HG03108 (cell line): ENCODE results near the gene RAI1.

Source experiments
- ATAC-seq: cut with Tn5 transposase; IDR thresholded peaks from one replicate; pipeline ENCODE4 v1.9.1; 2021; ENCODE audit warnings: moderate library complexity; ENCODE audit not compliant: unreplicated experiment

Gene RAI1

DNA sequence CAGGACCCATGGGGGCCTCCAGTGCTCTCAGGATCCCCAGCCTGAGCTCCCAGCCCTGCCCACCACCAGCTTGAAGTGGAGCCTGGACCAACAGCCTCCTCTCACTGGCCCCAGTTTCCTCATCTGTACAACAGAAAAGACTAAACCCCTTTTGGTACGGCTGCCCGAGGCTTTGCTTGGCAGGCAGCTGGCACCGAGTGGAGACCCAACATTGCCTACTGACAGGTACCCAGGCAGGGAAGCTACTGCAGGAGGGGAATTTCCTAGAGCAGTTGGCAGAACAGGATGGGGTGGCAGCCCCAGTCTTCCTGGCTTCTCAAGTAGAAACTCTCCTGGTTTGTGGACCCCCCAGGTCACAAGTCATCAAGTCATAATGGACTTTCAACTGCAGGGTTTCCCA, 141.4 kb downstream of the RAI1 start:
- no peak for ATAC-seq

DNA sequence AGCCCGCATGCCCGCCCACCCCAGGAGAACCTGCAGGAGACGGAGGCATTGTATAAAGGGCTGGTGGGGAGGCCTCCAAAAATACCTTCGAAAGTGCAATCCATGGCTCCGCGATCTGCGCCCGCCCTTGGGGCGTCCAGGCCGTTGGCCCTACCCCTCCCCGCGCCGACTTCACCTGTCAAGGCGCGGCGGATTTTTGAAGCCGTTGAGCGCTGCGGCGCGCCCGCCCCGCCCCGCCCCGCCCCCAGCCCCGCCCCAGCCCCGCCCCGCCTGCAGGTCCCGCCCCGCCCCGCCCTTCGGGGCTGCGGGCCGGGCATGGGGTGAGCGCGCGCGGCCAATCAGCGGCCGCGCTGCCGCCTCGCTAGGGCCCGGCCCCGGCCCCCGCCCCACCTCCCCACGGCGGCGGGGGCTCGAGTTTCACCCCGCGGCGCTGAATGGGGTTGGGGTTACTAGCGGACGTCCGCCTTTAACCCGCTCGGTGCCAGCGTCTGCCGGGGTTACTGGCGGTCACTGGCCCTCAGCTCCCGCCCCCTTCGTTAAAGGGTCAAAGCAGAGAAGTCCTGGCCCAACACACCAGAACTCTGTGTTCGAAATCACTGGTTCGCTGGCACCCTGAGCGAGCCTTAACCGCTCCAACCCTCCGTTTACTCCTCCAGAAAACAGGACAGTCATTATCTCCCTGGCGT, 142.3 kb downstream of the RAI1 start:
- peak; percentile 64 for ATAC-seq

DNA sequence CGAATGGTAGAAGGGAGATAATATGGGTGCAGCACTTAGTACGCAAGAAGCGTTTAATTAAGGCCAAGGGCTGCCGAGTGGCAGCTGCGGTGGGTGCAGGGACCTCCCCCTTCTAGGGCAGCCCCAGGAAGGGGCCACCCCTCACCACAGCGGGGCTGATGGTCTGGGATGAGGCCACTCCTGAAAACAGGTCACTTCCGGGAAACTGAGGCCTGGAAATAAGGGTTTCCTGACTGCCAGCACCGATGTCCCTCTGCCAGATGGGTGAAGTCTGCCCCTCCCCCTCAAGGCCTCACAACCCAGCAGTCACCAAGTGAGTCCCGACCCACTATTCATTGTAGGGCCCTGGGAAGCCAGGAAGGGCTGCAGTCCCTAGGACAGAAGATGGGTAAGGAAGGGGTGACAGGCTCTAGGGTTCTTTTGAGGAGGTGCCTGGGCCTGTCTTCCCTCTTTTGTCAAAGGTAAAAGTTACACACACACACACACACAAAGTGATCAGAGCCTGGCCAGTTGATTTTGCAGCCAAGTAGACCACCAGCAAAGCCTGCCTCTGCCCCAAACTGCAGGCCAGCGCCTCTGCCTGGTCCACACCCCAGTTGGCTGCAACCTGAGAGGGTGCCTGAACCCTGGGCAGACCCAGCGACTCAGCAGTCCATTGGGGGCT, 143.0 kb downstream of the RAI1 start:
- no peak for ATAC-seq

DNA sequence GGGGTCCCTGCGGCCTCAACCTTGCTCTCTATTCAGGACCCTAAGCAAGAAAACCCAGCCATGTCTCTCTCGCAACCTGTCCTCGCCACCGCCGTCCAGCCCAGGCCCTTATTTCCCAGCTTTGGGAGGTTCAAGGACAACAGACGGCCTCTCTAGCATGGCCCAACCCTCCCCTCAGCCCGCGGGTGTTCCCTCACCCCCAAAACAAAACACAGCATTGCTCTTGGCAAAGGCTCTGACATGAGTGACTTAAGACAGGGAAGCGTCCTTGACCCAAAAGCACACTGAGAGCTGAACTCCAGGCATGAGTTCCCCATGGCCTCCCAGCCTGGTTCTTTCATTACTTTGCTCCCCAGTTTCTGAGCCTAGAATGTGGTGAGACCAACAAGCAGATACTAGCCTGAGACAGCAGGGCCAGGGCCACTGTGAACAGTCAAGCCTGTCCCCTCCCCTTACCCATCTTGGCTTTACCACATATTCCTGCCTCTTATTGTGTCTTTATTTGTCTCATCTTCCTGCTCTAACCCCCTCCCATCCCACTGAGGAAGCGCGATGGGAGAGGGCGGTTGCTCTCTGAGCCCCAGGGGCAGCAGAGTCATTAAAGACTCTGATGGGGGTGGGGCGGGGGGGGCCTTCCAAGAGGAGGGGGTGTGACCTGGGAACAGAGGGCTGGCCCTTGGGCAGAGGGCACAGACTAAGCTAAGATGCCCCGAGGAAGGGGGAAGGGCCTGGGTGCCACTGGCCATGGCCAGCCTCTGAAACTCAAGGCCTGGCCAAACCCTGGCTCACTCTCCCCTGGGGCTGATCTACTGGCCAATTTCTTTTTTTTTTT, 143.7 kb downstream of the RAI1 start:
- no peak for ATAC-seq

DNA sequence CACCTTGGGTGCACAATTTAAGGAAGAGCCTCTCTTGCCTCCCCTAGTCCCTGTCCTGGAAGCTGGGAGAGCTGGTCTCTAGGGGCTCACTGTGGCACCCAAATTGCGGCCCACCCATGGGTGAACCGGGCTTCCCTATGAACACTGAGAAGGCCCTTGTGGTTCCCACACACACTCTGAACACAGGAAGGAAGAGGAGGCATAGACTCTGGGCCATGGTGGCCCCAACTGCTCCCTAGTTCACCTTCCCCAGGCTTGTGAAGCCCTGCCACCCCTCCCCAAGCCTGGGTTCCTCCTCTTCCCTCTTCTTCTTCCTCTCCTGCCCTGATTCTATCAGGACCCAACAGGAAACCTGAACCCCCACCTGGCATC, 145.1 kb downstream of the RAI1 start:
- no peak for ATAC-seq

DNA sequence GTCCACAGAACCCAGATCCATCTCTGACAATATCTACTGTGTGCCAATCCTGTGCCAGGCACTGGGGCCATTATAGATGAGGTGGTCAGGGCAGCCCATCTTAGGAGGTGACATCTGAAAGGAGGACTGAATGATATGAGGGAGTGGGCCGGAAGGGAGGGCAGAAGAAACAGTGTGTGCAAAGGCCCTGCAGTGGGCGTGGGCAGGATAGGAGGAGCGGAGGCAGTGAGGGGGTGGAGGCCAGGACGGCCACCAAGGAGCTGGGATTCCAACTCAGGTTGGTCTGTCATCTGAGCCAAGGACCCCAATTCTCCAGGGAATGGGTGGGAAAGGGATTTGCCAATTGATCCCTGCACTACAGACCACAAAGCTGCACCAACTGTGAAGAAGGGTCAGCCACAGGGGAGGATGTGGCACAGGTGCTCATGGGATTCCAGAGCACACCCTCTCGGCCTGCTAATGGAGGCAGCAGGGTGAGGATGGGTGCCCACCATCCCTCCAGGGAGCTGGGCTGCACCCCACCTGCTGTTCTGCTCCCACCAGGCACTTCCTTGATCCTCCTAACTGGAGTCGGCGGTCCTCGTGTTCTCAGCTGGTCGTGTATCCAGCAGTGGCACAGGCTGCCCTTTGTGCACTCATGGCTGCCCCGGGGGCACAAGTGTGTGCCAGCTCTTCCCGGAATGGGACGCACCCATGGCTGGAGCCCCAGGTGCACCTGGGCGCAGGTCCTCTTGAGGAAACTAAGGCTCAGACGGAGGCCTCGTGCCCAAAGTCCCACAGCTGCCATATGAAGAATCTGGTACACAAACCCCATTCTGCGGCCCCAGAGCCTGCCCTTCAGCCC, 145.9 kb downstream of the RAI1 start:
- no peak for ATAC-seq

DNA sequence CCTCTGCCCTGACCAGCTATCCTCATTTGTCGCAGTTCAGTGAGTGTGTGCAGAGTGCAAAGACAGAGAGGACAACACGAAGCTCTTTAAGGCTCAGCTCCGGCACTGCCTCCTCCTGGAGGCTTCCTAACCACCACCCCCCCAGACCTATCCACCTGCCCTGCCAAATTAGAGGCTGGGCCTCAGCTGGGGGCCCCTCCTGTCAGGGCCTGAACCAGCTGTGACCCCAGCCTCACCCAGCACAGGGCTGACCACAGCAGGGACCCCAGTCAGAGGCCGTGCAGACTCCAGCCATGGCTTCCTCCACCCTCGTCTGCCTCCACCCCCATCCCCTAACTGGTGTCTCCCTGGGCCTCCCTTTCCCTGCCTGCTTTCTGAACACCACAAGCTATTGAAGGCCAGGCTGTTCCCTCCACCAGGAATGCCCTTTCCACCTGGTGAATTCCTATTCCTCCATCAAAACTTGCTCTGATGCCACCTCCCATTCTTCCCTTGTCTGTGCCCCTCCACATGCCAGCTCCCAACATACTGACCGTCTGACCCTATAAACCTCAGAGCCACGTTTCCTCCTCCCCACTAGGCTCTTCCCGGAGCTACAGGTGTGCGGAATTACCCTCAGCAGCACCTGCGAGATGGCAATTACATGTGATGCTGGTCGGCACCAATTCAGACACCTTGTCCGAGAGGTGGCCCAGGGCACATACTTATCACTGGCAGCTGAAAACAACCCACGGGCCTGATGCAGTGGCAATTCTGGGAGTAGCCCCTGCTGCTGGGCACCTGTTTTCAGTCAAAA, 146.8 kb downstream of the RAI1 start:
- no peak for ATAC-seq

DNA sequence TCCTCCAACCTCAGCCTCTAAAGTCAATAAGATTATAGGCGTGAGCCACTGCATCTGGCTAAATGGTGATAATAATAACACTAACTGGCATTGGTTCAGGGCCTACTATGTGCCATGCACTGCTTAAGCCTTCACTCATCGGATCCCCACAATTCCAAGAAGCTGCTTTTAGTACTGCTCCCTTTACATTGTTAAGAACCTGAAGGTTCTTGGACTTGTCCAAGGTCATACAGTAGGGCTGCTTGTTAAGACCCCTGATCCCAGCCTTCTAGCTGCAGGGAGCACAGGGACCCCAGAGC, 149.0 kb downstream of the RAI1 start:
- ATAC-seq: no peak

DNA sequence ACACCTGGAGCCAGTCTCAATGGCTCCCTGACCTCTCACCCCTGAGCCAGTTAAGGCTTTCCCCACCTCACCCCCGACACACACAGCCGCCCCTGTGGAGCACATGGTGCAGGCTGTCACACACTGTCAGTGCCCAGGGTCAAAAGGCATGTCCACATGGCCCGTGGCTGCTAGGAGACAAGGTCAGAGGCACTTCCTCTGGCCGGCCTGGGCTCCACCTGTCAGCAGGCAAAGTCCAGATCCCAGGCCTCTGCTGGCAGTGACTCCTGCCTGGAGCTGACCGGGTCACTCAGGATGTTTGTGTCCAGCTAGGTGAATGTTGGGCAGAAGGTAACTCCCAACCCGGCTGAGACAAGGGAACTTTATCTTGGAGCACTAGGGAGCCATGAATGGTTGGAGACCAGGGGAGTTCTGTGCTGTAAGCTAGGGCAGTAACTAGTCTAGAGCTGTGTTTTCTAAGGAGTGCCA, 149.5 kb downstream of the RAI1 start:
- ATAC-seq: no peak

DNA sequence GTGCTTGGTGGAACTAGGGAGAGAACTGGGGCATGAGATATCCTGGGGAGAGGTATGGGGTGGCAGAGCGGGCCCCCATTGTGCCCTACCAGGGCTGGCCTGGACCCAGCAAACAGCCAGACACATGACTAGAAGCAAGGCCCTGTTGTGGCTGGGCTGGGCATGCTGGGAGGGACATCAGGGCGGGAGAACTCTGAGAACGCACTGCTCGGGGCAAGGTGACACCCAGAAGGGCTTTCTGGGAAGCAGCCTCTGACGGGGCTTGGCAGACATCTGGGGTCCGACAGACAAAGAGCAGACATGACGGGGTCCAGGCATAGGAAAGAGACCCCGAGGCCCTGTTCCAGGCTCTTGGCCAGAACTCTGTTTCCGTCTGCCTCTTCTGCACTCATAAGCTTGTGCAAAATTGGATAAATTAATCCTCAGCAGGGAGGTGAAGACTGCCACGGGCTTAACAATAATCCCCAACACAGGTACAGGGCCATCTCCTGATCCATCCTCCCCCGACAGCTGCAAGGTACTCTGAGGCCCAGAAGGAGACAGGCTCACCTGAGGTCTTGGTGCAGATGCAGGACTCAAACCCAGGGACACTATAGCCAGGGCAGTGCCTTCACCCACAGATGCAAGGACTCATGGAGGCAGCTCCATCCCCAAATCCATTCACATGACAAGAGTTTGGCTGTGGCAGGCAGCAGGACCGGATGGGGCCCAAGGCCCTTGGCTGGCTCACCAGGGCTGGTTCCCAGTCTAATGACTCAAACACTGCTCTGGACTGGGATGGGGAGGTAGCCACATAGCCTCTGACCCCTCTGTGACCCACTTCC, 150.2 kb downstream of the RAI1 start:
- no peak for ATAC-seq

DNA sequence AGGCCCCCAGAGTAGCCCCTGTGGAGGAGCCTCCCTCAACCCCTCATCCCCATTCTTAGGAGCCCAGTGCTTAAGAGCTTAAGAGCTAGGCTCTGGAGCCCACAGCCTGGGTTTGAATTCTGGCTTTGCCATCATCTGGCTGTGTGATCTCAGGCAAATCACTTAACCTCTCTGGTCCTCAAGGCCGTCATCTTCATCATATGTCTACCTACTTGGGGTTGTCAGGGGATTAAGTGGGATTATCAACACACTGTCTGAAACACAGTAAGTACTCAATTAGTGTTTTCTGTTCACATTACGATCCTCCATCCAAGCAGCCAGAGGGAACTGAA, 150.7 kb downstream of the RAI1 start:
- ATAC-seq: no peak

DNA sequence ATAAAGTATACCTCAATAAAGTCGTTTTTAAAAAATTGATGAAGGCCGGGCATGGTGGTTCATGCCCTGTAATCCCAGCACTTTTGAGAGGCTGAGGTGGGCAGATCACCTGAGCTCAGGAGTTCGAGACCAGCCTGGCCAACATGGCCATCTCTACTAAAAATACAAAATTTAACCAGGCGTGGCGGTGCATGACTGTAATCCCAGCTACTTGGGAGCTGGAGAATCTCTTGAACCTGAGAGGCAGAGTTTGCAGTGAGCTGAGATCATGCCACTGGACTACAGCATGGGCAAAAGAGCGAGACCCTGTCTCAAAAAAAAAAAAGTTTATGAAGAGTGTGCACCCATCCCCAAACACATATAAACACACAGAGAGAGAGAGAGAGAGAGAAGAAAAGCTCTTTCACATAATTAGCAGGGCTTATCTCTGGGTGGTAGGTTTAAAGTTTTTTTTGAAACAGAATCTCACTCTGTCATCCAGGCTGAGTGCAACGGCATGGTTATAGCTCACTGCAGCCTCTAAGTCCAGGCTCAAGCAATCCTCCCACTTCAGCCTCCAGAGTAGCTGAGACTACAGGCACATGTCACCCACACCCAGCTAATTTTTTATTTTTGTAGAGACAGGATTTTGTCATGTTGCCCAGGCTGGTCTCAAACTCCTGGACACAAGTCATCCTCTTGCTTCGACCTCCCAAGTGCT, 152.6 kb downstream of the RAI1 start:
- peak; percentile 1 for ATAC-seq

DNA sequence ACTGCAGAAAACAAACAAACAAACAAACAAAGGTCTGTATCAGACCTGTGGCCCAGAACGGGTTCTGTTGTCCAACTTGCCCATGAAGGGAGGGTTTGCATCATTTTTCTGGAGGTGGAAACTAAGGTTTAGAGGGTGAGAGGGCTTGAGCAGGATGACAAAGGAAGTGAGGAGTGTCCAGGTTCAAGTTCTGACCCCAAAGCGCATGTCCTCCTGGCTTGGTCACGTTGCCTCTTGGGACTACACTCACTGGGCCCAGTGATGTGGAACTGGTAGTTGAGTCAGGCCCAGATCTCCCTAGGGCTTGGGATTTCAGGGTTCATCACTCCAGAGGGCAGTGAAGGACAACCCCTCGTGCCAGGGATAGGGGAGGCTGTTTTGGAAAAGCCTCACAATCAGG, 153.7 kb downstream of the RAI1 start:
- ATAC-seq: no peak

DNA sequence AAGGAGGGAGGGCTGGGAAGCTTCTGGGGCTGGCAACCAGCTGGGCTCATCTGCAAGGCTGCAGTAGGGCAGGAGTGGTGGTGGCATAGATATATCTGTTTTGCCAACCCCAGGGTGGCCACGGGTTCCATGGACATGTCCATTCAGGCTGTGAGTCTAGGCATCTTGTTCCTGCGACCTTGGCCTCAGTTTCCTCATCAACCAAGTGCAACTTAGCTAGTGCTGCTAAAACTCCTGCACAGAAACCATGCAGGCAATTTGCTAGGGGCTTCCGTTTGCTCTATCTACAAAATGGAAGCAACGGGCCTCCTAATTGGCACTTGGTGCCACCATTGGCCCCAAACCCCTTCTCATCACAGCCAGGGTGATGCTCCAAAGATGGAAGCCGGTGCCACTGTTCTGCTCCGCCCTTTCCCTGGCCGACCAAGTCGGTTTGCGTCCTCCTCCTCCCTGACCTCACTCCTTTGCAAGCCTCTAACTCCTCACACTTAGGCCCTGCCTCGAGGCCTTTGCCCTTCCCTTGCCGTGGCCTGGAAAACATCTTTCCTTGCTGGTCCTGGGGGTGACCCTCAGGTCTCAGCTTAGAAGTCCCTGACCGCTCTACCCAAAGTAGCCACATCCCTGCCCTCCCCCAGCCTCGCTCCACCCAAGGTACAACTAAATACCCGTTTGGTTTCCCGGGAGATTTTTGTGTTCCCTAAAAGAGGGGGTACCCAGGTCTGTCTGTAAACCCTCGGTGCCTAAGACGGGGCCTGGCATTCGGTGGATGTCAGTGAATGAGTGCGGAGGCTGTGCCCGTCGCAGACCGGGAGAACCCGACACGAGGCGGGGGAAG, 154.4 kb downstream of the RAI1 start:
- no peak for ATAC-seq

DNA sequence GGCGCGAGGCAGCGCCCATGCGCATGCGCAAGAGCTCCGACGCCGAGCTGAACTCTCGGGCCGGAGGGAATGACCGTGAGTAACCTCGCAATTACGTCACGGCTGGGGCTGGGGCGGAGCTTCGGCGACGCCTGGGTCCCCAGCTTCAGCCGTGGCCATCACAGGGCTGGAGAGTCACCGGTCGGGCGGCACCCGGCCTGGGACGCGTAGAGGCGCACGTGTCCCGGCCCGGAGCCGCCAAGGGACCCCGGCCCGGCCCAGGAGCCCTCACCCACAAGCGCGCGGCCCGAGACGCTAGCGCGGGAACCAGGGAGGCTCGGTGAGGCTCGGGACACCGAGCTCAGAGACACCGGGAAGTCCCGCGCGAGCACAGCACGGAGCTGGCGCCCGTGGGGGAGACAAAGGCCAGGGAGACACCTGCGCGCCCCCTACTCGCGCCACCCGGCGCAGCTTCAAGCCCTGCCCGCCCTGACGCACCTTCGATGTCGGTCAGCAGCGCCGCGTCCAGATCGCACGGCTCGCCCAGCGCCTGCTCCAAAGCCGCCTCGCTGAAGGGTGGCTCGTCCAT, 155.1 kb downstream of the RAI1 start:
- peak; percentile 46 for ATAC-seq

DNA sequence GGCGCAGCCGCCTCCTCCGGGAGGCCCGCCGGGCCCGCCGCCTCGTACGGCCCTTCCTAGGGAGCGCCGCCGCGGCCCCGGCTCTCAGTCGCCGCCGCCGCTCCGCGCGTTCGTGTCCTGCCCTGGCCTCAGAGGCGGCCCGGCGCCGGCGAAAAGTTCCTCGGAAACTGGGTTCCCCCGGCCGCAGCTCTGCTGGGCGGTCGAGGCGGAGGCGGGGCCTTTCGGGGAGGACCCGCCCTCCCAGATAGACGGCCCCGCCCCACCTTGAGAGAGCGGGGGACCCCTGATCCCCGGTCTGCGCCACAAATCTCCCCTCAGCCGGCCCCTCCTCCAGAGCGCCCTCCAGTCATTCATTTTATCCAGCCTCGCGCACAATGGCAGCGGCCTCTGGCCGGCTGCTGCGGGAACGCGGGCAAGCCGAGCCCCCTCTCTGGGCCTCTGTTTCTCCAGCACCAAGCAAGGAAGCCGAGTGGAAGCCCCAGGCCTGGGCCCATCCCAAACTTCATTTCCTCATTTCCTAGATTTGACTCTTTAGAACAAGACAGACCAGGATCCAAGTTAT, 155.6 kb downstream of the RAI1 start, which contains the start of gene SREBF1:
Gene SREBF1 (minus strand): TSS at position 169 of the 562 bp plus-strand sequence. CDS start 169 bp downstream, outside the sequence.
- ATAC-seq: peak; percentile 22

DNA sequence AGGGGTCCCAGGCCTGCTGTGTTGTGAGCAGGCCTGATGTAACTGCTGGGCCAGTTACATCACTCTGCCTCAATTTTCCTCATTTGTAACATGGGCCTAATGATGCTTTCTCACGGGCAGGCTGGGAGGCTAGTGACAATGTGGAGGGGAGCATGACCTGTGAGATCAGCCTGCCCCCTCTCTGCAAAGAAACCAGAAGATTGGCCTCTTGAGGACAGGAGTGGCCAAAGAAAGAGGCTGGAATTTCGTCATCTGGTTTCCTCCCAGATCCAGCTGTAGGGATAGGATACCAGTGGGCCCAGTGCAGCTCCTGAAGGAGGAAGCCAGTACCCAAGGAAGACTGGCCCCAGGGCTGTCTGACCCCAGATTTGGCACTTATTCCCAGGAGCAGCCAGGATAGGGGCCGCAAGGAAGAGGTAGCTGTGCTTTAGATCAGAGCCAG, 156.1 kb downstream of the RAI1 start:
- ATAC-seq: no peak
